Adrenal gland (tissue), 12 donors: ENCODE measurements around the gene ACTA2. TPM values are rescaled to one million over a fixed set of nuclear protein-coding genes. Genes with fewer than 3 reads are reported as not detected.

Experiments used
- DNase-seq, 7 donors: peaks; one replicate each; pipeline ENCODE4 v3.0.0-alpha.2; 2019 to 2020
- H3K27ac ChIP-seq, 5 donors: fragments of 200-600 bp; sonication (generic) in 4 of 5; 1 replicate in 3 of 5; 2 replicates in 2 of 5; pipeline versions ENCODE4 v1.5.1 to v1.8.0; 2016 to 2020; ENCODE audit warnings: mild to moderate bottlenecking in 1 of 5
- H3K27me3 ChIP-seq: fragments of 200-600 bp; 2 replicates; pipeline ENCODE4 v1.8.0; 2021
- H3K36me3 ChIP-seq, 2 donors: fragments of 200-600 bp; replicated peaks in 1 of 2; 1 replicate in 1 of 2; 2 replicates in 1 of 2; pipeline versions ENCODE4 v1.5.1 to v1.8.0; 2018 to 2022
- H3K4me1 ChIP-seq, 2 donors: fragments of 200-600 bp; replicated peaks in 1 of 2; 1 replicate in 1 of 2; 2 replicates in 1 of 2; pipeline versions ENCODE4 v1.5.1 to v1.8.0; 2018 to 2021
- H3K4me3 ChIP-seq, 4 donors: fragments of 200-600 bp; sonication (generic) in 3 of 4; one replicate each; pipeline ENCODE4 v1.5.1; 2016 to 2018
- H3K9me3 ChIP-seq, 3 donors: fragments of 200-600 bp; sonication (generic) in 1 of 3; replicated peaks in 1 of 3; 1 replicate in 2 of 3; 2 replicates in 1 of 3; pipeline versions ENCODE4 v1.5.1 to v1.8.0; 2016 to 2021
- CTCF ChIP-seq, 6 experiments: fragments of 450-650 bp in 4 of 6; fragments of 200-600 bp in 2 of 6; sonication (generic) in 1 of 6; IDR thresholded peaks; 1 replicate in 5 of 6; 2 replicates in 1 of 6; pipeline versions ENCODE4 v1.5.1 to v1.8.0; 2016 to 2021; ENCODE audit warnings: antibody characterized with exemption in 6 of 6, mild to moderate bottlenecking in 2 of 6, moderate library complexity in 1 of 6
- POLR2A ChIP-seq, 2 donors: fragments of 450-650 bp; IDR thresholded peaks; one replicate each; pipeline ENCODE4 v1.6.1; 2017; ENCODE audit warnings: antibody characterized with exemption in 2 of 2, mild to moderate bottlenecking in 2 of 2, moderate library complexity in 1 of 2
- WGBS, 4 donors: extraction: QIAGEN DNeasy Blood & Tissue Kit in 2 of 4; methylation state at CpG; one replicate each; pipeline versions ENCODE4 v1.1.5 to v1.1.7; 2013 to 2017; 5-methylcytosine and 5-hydroxymethylcytosine counted together
- intact Hi-C, 2 donors: fragments of 100-400 bp; cut with DNase I; formaldehyde crosslinking; loops; one replicate each; pipeline versions ENCODE4 v1.14.1 to v1.15.0; 2022 to 2023
- polyA plus RNA-seq, 3 donors: library from polyadenylated mRNA; stranded (reverse); fragments of 200-250 nt in 2 of 3; fragments of 350-450 nt in 1 of 3; fragmentation: Illumina TruSeq in 1 of 3; extraction: RNeasy Lipid Tissue Mini Kit (QIAGEN cat#74804) in 1 of 3; gene quantifications; one replicate each; pipeline ENCODE4 v1.2.3, GENCODE V29; 2013 to 2014
- total RNA-seq, 9 donors: library from RNA; depleted of rRNA in 4 of 9; stranded (reverse); fragments of >200 nt in 4 of 9; fragments of 120-200 nt in 1 of 9; fragmentation: NEBNext Ultra II Directional in 1 of 9; extraction: Animal tissue kit (Norgen Biotek cat#: 25700) in 1 of 9; gene quantifications; one replicate each; pipeline versions ENCODE4 v1.1.0 to v1.2.4, GENCODE V29; 2013 to 2023
- donor health status: healthy with polysubstance abuse.
- donor health status: Bipolar disorder and iron deficiency.
- donor health status: DM: yes; HTN: yes; CAD: no.
- donor health status: DM: no; HTN: no; CAD: no.
- donor health status: DM: no; HTN: no; CAD: no.
- donor health status: DM: yes; HTN: yes; CAD: no.

The ACTA2 gene
- total and polyA plus RNA-seq, 12 donors, result 48.5 to 529 (median 320) TPM

GRCh38 chr10:88946200-88946599 is 6.4 kb downstream of the ACTA2 start:
- peaks cover 12 to 20% of the 10 kb centered on the region in 2 donors for H3K4me1 ChIP-seq
- peaks cover 0 to 14% of the 10 kb centered on the region in 2 donors for H3K36me3 ChIP-seq
- no peak overlapping the region for H3K27ac ChIP-seq
- no peaks in the 10 kb centered on the region for H3K27me3 ChIP-seq
- intact Hi-C loops, result no loop called here
- no peak overlapping the region for H3K4me3 ChIP-seq
- DNase-seq, result no peak
- WGBS, 4 donors, result 89 to 96% (median 96%) methylated on average over 1 of the region's 1 CpG
- H3K9me3 ChIP-seq, result no peaks in the 10 kb centered on the region
- no peak for TF ChIP-seq CTCF (IDR thresholded peaks at IDR 0.05)
- no peak for TF ChIP-seq POLR2A (IDR thresholded peaks at IDR 0.05)

GRCh38 chr10:88944813-88945212 is 7.8 kb downstream of the ACTA2 start:
- H3K27me3 ChIP-seq, result no peaks in the 10 kb centered on the region
- 67 to 70% (median 69%) methylated on average over 3 of the region's 3 CpGs for WGBS, 4 donors
- no peaks in the 10 kb centered on the region for H3K9me3 ChIP-seq
- H3K4me1 ChIP-seq, result peaks cover 0 to 6% of the 10 kb centered on the region in 2 donors
- TF ChIP-seq CTCF (IDR thresholded peaks at IDR 0.05), result no peak
- H3K4me3 ChIP-seq, result no peak overlapping the region
- intact Hi-C loops, result loop anchor here in 1 of 2 donors (5.0 kb wide), 1 partner anchor 42 kb away; no protein-coding TSS in a partner anchor
- DNase-seq, result no peak
- H3K36me3 ChIP-seq, result peaks cover 0 to 23% of the 10 kb centered on the region in 2 donors
- H3K27ac ChIP-seq, result no peak overlapping the region

DNA sequence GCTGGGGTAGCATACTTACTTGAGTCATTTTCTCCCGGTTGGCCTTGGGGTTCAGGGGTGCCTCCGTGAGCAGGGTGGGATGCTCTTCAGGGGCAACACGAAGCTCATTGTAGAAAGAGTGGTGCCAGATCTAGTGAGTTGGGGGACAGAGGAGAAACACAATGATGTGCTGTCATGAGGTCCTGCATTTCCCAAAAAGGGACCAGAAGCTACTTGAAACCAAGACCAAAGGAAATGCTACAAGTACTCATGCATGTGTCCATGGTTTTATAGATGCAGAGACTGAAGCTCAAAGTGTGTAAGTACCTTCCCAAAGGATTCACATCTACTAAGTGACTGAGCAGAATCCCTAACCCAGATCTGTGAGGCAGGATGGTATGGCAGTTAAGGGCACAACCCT is 8.8 kb downstream of the ACTA2 start:
- Histone ChIP-seq H3K36me3 (peaks cover 0 to 33% of the 10 kb centered on the region in 2 donors), H3K9me3 (no peaks in the 10 kb centered on the region), H3K27me3 (no peaks in the 10 kb centered on the region), H3K4me3 (no peak overlapping the region), H3K27ac (no peak overlapping the region), H3K4me1 (no peaks in the 10 kb centered on the region)
- DNase-seq, result no peak
- intact Hi-C loops, result loop anchor here in 1 of 2 donors (5.0 kb wide), 1 partner anchor 44 kb away; no protein-coding TSS in a partner anchor
- 91 to 100% (median 94%) methylated on average over 2 to 3 of the region's 3 CpGs for WGBS, 4 donors
- no peak for TF ChIP-seq POLR2A (IDR thresholded peaks at IDR 0.05)
- TF ChIP-seq CTCF (IDR thresholded peaks at IDR 0.05), result no peak

DNA sequence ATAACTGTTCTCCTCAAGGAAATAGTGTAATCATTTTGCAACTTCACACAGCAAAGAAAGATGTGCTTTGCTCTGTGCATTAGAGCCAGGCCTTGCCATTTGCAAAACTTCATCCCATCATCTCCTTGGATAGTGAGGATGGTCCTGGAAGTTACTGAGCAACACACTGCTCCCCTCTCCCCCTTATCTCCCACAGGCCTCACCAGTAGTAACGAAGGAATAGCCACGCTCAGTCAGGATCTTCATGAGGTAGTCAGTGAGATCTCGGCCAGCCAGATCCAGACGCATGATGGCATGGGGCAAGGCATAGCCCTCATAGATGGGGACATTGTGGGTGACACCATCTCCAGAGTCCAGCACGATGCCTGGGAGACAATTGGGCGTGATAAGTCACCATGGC is 11.5 kb downstream of the ACTA2 start:
- Histone ChIP-seq H3K36me3 (peaks cover 0 to 53% of the 10 kb centered on the region in 2 donors), H3K27ac (no peak overlapping the region), H3K4me1 (no peaks in the 10 kb centered on the region), H3K9me3 (no peaks in the 10 kb centered on the region), H3K27me3 (no peaks in the 10 kb centered on the region), H3K4me3 (no peak overlapping the region)
- intact Hi-C loops, result loop anchor here (2.0 to 5.0 kb wide), 2 partner anchors 46 kb away; no protein-coding TSS in a partner anchor
- DNase-seq, result no peak
- 94 to 99% (median 95%) methylated on average over 6 of the region's 6 CpGs for WGBS, 4 donors
- TF ChIP-seq POLR2A (IDR thresholded peaks at IDR 0.05), result no peak
- no peak for TF ChIP-seq CTCF (IDR thresholded peaks at IDR 0.05)
